Measurements from ENCODE around the gene SLC2A13. TPM values are rescaled to one million over a fixed set of nuclear protein-coding genes. Genes with fewer than 3 reads are reported as not detected.

Gene SLC2A13
- total RNA-seq, 2 donors from 2014 or later = 14.5 to 20.0 TPM

GRCh38 chr12:39966256-39966655, 139.6 kb downstream of the SLC2A13 start:
- Histone ChIP-seq H3K4me3 (no peak overlapping the region), H3K4me1 (ENCODE audit: control insufficient read depth in 1 of 2, low read depth in 2 of 2) (peaks cover 0 to 2% of the 10 kb centered on the region in 2 donors), H3K9me3 (peaks cover 4% of the 10 kb centered on the region), H3K27me3 (replicated peaks; ENCODE audit: insufficient read depth) (no peaks in the 10 kb centered on the region), H3K36me3 (no peaks in the 10 kb centered on the region), H3K27ac (no peak overlapping the region)
- ATAC-seq (ENCODE audit: insufficient number of reproducible peaks, low FRiP score, low read depth) (no peak), DNase-seq (ENCODE audit: low spot score) (no peak)
- no peak for TF ChIP-seq CTCF (IDR thresholded peaks at IDR 0.05)

GRCh38 chr12:39959467-39959866, 146.4 kb downstream of the SLC2A13 start:
- H3K36me3 ChIP-seq = no peaks in the 10 kb centered on the region
- H3K4me1 ChIP-seq (ENCODE audit: control insufficient read depth in 1 of 2, low read depth in 2 of 2) = no peaks in the 10 kb centered on the region
- ATAC-seq (ENCODE audit: insufficient number of reproducible peaks, low FRiP score, low read depth) (no peak), DNase-seq (ENCODE audit: low spot score) (no peak)
- H3K27me3 ChIP-seq (replicated peaks; ENCODE audit: insufficient read depth) = no peaks in the 10 kb centered on the region
- H3K27ac ChIP-seq = no peak overlapping the region
- no peak for TF ChIP-seq CTCF (IDR thresholded peaks at IDR 0.05)
- no peaks in the 10 kb centered on the region for H3K9me3 ChIP-seq
- H3K4me3 ChIP-seq = no peak overlapping the region

GRCh38 chr12:39959031-39959430, 146.8 kb downstream of the SLC2A13 start:
- H3K27ac ChIP-seq = no peak overlapping the region
- no peak for ATAC-seq (ENCODE audit: insufficient number of reproducible peaks, low FRiP score, low read depth)
- H3K4me1 ChIP-seq (ENCODE audit: control insufficient read depth in 1 of 2, low read depth in 2 of 2) = no peaks in the 10 kb centered on the region
- no peaks in the 10 kb centered on the region for H3K9me3 ChIP-seq
- no peak for TF ChIP-seq CTCF (IDR thresholded peaks at IDR 0.05)
- no peaks in the 10 kb centered on the region for H3K27me3 ChIP-seq (replicated peaks; ENCODE audit: insufficient read depth)
- DNase-seq (ENCODE audit: low spot score) = no peak
- H3K4me3 ChIP-seq = no peak overlapping the region
- no peaks in the 10 kb centered on the region for H3K36me3 ChIP-seq

- no peaks in the 10 kb centered on the region for H3K27me3 ChIP-seq (replicated peaks; ENCODE audit: insufficient read depth)
- no peak overlapping the region for H3K4me3 ChIP-seq
- DNase-seq (ENCODE audit: low spot score) (no peak), ATAC-seq (ENCODE audit: insufficient number of reproducible peaks, low FRiP score, low read depth) (no peak)
- no peak for TF ChIP-seq CTCF (IDR thresholded peaks at IDR 0.05)
- H3K9me3 ChIP-seq = no peaks in the 10 kb centered on the region
- H3K4me1 ChIP-seq (ENCODE audit: control insufficient read depth in 1 of 2, low read depth in 2 of 2) = no peaks in the 10 kb centered on the region
- H3K27ac ChIP-seq = no peak overlapping the region
- no peaks in the 10 kb centered on the region for H3K36me3 ChIP-seq
These were observed 147.5 kb downstream of the SLC2A13 start for GRCh38 chr12:39958377-39958776.

GRCh38 chr12:39956725-39957124, 149.2 kb downstream of the SLC2A13 start:
- ATAC-seq (ENCODE audit: insufficient number of reproducible peaks, low FRiP score, low read depth) (no peak), DNase-seq (ENCODE audit: low spot score) (no peak)
- no peaks in the 10 kb centered on the region for H3K27me3 ChIP-seq (replicated peaks; ENCODE audit: insufficient read depth)
- no peak overlapping the region for H3K27ac ChIP-seq
- TF ChIP-seq CTCF (IDR thresholded peaks at IDR 0.05) = no peak
- H3K4me1 ChIP-seq (ENCODE audit: control insufficient read depth in 1 of 2, low read depth in 2 of 2) = no peaks in the 10 kb centered on the region
- no peak overlapping the region for H3K4me3 ChIP-seq
- no peaks in the 10 kb centered on the region for H3K9me3 ChIP-seq
- H3K36me3 ChIP-seq = no peaks in the 10 kb centered on the region

All from thoracic aorta (tissue), 2 donors.